ENCODE results near the gene SHC3.

Gene SHC3

DNA sequence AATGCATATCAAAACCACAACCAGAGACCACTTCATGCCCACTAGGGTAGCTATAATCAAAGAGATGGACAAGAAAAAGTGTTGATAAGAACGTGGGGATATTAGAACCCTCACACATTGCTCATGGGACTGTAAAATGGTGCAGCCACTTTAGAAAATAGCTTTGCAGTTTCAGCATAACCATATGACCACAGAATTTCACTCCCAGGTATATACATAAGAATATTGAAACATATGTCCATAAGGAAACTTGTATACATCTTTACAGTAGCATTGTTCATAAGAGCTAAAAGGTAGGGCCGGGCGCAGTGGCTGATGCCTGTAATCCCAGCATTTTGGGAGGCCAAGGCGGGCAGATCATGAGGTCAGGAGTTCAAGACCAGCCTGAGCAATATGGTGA, 131.0 kb downstream of the SHC3 start:
- H3K4me3 ChIP-seq (replicated peaks; ENCODE audit: low read depth, low read length): no peak overlapping the region
- no peak for DNase-seq (ENCODE audit: extremely low read depth, low read depth)
- no peak for TF ChIP-seq CTCF (IDR thresholded peaks at IDR 0.05; ENCODE audit: low read depth, low read length, missing control alignments)

DNA sequence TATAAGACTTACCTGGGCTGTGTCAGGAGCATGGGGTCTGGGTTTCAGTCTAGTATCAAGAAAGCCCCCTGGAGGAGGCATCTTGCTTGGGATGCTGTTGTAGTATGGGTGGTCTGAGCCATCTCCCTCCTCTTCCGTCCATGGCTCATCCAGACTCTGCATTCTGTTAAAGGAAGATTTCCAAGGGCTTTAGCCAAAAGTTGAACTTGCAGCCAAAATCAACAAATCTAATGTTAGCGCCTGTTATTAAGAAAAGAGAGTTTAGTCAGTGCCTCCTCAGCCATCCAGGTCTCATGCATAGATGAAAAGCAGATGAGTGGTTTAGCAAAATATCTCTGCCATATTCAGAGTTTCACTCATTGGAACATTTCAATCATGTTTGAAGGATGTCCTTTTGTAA, 131.8 kb downstream of the SHC3 start:
- TF ChIP-seq CTCF (IDR thresholded peaks at IDR 0.05; ENCODE audit: low read depth, low read length, missing control alignments): no peak
- no peak for DNase-seq (ENCODE audit: extremely low read depth, low read depth)
- no peak overlapping the region for H3K4me3 ChIP-seq (replicated peaks; ENCODE audit: low read depth, low read length)

DNA sequence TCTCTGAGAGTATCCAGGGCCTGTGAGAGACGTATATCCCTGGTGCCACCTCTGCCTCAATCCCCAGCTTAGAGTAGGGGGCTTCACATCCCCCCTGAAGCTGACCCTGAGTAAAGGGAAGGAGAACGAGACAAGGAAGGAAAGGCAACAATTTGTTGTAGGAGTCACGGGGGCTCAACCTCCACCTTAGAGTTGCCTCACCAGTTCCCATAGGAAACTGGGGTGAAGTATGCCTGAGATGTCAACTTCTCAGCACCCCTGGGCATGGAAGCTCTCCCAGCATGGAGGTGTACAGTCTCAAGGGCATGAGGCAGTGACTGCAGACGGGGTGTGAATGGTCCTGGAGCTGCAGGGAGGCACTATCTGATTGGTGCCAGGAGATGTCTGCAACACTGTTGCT, 133.7 kb downstream of the SHC3 start:
- TF ChIP-seq CTCF (IDR thresholded peaks at IDR 0.05; ENCODE audit: low read depth, low read length, missing control alignments): no peak

GRCh38 chr9:89044104-89044503, 134.5 kb downstream of the SHC3 start:
- no peak overlapping the region for H3K4me3 ChIP-seq (replicated peaks; ENCODE audit: low read depth, low read length)
- no peak for DNase-seq (ENCODE audit: extremely low read depth, low read depth)
- TF ChIP-seq CTCF (IDR thresholded peaks at IDR 0.05; ENCODE audit: low read depth, low read length, missing control alignments): no peak

More for the DNA sequence above, 133.7 kb downstream of the SHC3 start:
- no peak for DNase-seq (ENCODE audit: extremely low read depth, low read depth)
- no peak overlapping the region for H3K4me3 ChIP-seq (replicated peaks; ENCODE audit: low read depth, low read length)

- H3K4me3 ChIP-seq (replicated peaks; ENCODE audit: low read depth, low read length): no peak overlapping the region
- TF ChIP-seq CTCF (IDR thresholded peaks at IDR 0.05; ENCODE audit: low read depth, low read length, missing control alignments): no peak
- DNase-seq (ENCODE audit: extremely low read depth, low read depth): no peak
These were observed 135.6 kb downstream of the SHC3 start for GRCh38 chr9:89042984-89043383.

DNA sequence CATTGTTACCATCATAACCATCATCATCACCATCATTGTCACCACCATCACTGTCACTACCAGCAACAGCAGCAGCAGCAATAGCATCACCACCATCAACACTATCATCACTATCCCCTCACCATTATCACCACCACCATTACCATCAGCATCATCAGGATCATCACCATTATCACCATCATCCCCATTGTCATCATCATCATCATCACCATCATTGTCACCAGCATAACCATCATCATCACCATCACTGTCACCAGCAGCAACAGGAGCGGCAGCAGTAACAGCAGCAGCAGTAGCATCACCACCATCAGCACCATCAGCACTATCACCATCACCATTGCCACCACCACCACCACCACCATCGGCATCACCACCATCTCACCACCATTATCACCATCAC, 139.0 kb downstream of the SHC3 start:
- no peak for TF ChIP-seq CTCF (IDR thresholded peaks at IDR 0.05; ENCODE audit: low read depth, low read length, missing control alignments)
- no peak for DNase-seq (ENCODE audit: extremely low read depth, low read depth)
- no peak overlapping the region for H3K4me3 ChIP-seq (replicated peaks; ENCODE audit: low read depth, low read length)

DNA sequence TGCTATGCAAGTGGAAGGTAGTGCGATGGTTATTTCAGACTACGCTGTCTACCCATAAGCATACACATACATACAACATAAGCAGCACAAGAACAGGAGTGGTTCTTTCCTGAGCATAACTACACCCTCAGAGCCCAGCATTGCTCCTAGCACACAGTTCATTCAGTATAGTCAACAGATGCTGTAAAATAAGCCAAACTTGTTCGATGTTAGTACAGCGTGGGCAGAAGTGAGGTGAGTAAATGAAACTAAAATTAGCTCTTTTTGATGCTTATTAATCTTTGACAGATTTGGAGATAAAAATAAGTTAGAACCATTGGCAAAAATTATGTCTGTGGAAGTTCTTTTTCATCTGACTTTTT, 139.5 kb downstream of the SHC3 start:
- no peak for TF ChIP-seq CTCF (IDR thresholded peaks at IDR 0.05; ENCODE audit: low read depth, low read length, missing control alignments)
- DNase-seq (ENCODE audit: extremely low read depth, low read depth): no peak
- no peak overlapping the region for H3K4me3 ChIP-seq (replicated peaks; ENCODE audit: low read depth, low read length)
